Astrocyte of the cerebellum (primary cell): ENCODE data around the gene BLCAP.

ENCODE experiments used
- DNase-seq: peaks from one replicate; pipeline ENCODE4 v3.0.0-alpha.2; 2011; ENCODE audit warnings: low read depth
- H3K4me3 ChIP-seq: 2 replicates; pipeline ENCODE4 v1.5.1; 2011; ENCODE audit warnings: mild to moderate bottlenecking, low read depth, low read length, moderate library complexity
- in situ Hi-C: cut with HindIII; loops from 2 replicates; pipeline ENCODE4 v1.10.0; 2017; ENCODE audit warnings: low sequenced_read_pairs
- TF ChIP-seq, protein P1 (sequence below): IDR thresholded peaks from 2 replicates; pipeline ENCODE4 v1.5.1; 2012; ENCODE audit warnings: low read length, low read depth, moderate library complexity, mild to moderate bottlenecking; ENCODE audit errors: missing control alignments

BLCAP gene

DNA sequence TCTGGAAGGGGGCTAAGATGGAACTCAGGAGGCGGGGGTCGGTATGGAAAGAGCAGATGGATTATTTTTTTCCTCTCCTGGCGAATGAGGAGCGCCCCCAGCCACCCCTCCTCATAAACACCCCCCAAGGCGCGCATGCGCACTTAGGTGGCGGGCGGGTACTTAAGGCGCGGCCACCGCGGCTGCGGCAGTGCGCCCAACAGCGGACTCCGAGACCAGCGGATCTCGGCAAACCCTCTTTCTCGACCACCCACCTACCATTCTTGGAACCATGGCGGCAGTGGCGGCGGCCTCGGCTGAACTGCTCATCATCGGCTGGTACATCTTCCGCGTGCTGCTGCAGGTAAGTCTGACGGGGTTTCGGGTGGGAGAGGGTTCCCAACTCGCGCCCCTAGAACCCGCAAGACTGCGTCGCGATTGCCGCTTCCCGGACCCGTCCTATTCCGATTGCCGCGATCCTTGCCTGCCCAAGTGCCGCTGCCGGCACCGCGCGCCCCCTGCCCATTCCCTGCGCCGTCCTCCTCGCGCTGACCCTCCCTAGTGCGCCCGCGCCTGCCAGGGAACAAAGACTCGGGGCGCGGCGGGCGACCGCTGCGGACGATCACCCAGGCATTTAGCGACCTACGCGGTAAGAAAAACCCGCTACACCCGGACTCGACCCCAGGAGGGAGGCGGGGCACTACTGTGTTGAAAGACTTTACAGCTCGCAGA, 6.5 kb downstream of the BLCAP start, which contains the start of gene NNAT:
Gene NNAT (plus strand): TSS at position 190 of the 711 bp plus-strand sequence. CDS start 82 bp downstream, at position 272.
- no peak for DNase-seq
- in situ Hi-C loops, result no loop called here
- TF ChIP-seq, protein P1, sequence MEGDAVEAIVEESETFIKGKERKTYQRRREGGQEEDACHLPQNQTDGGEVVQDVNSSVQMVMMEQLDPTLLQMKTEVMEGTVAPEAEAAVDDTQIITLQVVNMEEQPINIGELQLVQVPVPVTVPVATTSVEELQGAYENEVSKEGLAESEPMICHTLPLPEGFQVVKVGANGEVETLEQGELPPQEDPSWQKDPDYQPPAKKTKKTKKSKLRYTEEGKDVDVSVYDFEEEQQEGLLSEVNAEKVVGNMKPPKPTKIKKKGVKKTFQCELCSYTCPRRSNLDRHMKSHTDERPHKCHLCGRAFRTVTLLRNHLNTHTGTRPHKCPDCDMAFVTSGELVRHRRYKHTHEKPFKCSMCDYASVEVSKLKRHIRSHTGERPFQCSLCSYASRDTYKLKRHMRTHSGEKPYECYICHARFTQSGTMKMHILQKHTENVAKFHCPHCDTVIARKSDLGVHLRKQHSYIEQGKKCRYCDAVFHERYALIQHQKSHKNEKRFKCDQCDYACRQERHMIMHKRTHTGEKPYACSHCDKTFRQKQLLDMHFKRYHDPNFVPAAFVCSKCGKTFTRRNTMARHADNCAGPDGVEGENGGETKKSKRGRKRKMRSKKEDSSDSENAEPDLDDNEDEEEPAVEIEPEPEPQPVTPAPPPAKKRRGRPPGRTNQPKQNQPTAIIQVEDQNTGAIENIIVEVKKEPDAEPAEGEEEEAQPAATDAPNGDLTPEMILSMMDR, result no peak
- H3K4me3 ChIP-seq, result peak within 1 kb of the TSS; percentile 49

DNA sequence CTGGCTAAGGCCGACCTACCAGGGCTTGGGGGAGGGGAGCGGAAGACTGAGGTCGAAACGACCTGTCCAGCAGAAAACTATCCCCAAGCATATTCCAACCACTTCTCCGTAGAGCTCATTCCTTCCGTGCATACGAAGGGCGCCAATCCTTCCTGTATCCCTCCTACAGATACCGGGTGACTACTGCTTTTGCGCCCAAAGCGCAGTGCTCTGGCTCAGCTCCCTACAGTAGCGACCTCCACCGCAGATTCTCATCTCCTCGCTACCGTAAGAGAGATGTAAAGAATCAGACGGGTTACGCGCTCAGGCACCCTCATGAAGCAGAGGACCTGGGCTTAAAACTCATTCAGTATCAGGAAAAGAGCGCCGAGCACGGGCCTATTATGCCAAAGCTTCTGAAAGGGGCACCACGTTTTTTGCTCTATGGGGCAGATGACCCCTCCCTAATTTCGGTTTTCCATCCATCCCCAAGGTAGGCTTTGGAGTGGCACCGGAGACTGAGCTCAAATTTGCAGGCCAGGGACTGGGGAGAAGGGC, 7.2 kb downstream of the BLCAP start:
- peak overlapping the region; percentile 49 for H3K4me3 ChIP-seq
- TF ChIP-seq, protein P1, result no peak
- in situ Hi-C loops, result no loop called here
- no peak for DNase-seq

DNA sequence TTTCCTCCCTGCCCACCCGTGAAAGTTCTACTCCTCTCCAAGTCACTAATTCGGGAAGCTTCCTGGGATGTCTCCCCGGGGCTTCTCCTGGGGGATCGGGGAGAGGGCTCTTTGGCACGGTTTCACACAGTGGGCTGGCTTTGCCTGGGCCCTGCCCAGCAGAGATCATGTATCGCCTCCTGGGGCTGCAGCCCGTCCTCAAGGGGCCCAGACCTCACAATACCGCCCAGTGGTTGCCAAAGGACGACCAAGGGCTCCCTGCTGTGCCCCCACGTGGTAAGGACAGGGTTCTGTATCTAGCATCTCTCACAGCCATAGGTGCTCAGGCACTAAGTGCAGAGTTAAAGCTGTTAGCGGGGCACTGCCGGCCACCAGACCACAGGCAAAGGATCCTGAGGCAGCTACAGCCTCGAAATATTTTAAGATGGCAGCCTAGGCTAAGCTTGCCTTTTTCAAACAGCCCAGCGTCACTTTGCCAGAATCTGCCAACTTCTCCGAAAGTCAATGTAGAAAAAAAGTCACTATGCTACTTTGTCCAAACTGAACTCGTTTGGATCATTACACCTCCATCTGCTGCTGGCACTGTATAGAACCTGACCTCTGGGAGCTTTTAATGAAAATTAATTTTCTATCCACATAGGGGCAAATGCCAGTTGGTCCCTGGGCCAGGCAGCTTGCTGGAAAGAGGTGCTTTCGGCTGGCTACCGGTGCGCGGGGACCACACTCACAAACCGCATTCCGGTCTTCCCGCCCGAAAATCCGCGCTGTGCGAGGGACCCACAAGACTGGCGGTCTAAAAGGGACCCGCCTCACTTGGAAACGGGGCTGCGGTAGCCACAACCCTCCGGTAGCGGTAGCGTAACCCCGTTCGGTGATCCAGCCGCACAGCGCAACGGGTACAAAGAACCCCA, 7.9 kb downstream of the BLCAP start:
- TF ChIP-seq, protein P1, result no peak
- DNase-seq, result no peak
- peak overlapping the region; percentile 49 for H3K4me3 ChIP-seq
- in situ Hi-C loops, result loop anchor here (5.0 to 10.0 kb wide), 2 partner anchors 52 to 235 kb away; partner anchors contain the start of gene MANBAL

DNA sequence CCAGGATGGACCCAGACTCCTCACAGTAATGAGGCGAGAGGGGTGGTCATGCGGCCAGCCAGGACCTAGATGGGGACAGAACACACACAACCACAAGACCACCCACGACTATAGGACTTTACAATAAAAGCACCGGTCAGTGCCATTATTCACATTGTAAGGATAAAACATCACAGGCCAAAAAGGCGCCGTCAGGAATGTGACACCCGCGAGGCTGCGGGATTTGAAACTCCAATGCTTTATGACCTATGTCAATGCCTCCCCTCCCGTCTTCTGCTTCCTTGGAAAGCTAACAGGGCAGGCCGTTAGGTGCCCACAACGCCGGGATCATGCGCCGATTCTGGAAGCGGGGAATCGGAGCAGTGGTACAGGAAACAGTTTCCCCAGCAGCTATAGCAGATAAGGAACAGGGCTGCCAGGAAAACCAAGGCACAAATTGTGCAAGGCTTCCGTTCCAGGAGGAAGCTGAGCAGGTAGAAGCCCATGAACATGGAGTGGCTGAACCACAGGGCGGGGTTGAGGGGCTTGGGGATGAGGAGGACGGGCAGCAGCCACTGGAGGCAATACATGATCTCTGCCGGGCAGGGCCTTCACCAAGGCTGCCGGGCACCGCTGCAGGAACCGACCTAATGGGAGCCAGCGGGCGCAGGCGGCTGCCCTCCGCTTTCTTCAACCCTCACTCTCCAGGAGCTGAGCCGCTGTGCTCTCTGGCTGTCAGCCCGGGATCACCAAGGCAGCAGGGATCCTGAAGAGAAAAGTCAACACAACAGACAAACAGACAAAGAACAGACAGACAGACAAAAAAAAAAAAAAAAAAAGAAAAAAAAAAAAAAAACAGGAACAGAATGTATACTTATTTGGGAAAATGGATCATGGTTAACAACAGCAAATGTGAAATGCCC, 8.8 kb downstream of the BLCAP start:
- in situ Hi-C loops, result loop anchor here (5.0 to 10.0 kb wide), 2 partner anchors 52 to 234 kb away; partner anchors contain the start of gene MANBAL
- no peak for DNase-seq
- H3K4me3 ChIP-seq, result no peak overlapping the region
- TF ChIP-seq, protein P1, result no peak

DNA sequence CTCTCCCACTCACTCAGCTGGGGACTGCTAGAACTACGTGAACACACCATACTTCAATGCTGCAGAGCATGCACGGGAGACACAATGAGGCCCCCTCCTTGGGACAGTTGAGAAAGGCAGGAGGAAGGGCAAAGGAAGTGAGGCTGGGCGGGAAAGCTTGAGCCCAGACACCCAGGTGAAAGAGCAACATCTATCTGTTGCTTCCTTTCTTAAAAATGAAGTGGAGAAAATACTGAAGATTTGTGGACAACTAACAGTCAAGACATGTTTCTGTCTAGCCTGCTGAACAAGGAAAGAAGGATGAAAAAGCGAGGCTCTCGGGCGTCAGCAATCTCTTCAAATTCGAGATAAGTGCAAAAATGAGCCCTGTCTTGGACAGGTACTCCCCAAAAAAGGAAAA, 9.6 kb downstream of the BLCAP start:
- TF ChIP-seq, protein P1, result no peak
- no peak overlapping the region for H3K4me3 ChIP-seq
- in situ Hi-C loops, result loop anchor here (5.0 to 10.0 kb wide), 2 partner anchors 51 to 233 kb away; partner anchors contain the start of gene MANBAL
- no peak for DNase-seq
